ENCODE measurements around the gene DEK.

DEK gene

GRCh38 chr6:18207438-18207837 is 56.9 kb downstream of the DEK start:
- no peak for TF ChIP-seq CTCF (IDR thresholded peaks at IDR 0.05; ENCODE audit: insufficient read depth, low read depth, low read length, missing control alignments)
- no peak for DNase-seq (ENCODE audit: low read depth)
- no peak overlapping the region for H3K4me3 ChIP-seq (ENCODE audit: low read depth, low read length)

GRCh38 chr6:18206591-18206990 is 57.7 kb downstream of the DEK start:
- TF ChIP-seq CTCF (IDR thresholded peaks at IDR 0.05; ENCODE audit: insufficient read depth, low read depth, low read length, missing control alignments): no peak
- DNase-seq (ENCODE audit: low read depth): no peak

GRCh38 chr6:18204691-18205090 is 59.6 kb downstream of the DEK start:
- no peak for DNase-seq (ENCODE audit: low read depth)
- H3K4me3 ChIP-seq (ENCODE audit: low read depth, low read length): no peak overlapping the region
- no peak for TF ChIP-seq CTCF (IDR thresholded peaks at IDR 0.05; ENCODE audit: insufficient read depth, low read depth, low read length, missing control alignments)

More at GRCh38 chr6:18206591-18206990, 57.7 kb downstream of the DEK start:
- no peak overlapping the region for H3K4me3 ChIP-seq (ENCODE audit: low read depth, low read length)

- no peak overlapping the region for H3K4me3 ChIP-seq (ENCODE audit: low read depth, low read length)
- no peak for TF ChIP-seq CTCF (IDR thresholded peaks at IDR 0.05; ENCODE audit: insufficient read depth, low read depth, low read length, missing control alignments)
- DNase-seq (ENCODE audit: low read depth): no peak
Measured at GRCh38 chr6:18203786-18204185, 60.5 kb downstream of the DEK start.

- DNase-seq (ENCODE audit: low read depth): no peak
- no peak overlapping the region for H3K4me3 ChIP-seq (ENCODE audit: low read depth, low read length)
- no peak for TF ChIP-seq CTCF (IDR thresholded peaks at IDR 0.05; ENCODE audit: insufficient read depth, low read depth, low read length, missing control alignments)
Measured at GRCh38 chr6:18192026-18192425, 72.3 kb downstream of the DEK start.

- TF ChIP-seq CTCF (IDR thresholded peaks at IDR 0.05; ENCODE audit: insufficient read depth, low read depth, low read length, missing control alignments): no peak
- no peak for DNase-seq (ENCODE audit: low read depth)
- no peak overlapping the region for H3K4me3 ChIP-seq (ENCODE audit: low read depth, low read length)
Measured at GRCh38 chr6:18189196-18189595, 75.1 kb downstream of the DEK start.

GRCh38 chr6:18187701-18188100 is 76.6 kb downstream of the DEK start:
- no peak overlapping the region for H3K4me3 ChIP-seq (ENCODE audit: low read depth, low read length)
- TF ChIP-seq CTCF (IDR thresholded peaks at IDR 0.05; ENCODE audit: insufficient read depth, low read depth, low read length, missing control alignments): no peak
- no peak for DNase-seq (ENCODE audit: low read depth)
